ENCODE data around the gene DYRK4.
"Not testable (repeated sequence)": the region's sequence is repeated elsewhere in the genome, so short reads cannot be mapped to it uniquely, and the experiment has no call there.

Gene DYRK4, protein sequence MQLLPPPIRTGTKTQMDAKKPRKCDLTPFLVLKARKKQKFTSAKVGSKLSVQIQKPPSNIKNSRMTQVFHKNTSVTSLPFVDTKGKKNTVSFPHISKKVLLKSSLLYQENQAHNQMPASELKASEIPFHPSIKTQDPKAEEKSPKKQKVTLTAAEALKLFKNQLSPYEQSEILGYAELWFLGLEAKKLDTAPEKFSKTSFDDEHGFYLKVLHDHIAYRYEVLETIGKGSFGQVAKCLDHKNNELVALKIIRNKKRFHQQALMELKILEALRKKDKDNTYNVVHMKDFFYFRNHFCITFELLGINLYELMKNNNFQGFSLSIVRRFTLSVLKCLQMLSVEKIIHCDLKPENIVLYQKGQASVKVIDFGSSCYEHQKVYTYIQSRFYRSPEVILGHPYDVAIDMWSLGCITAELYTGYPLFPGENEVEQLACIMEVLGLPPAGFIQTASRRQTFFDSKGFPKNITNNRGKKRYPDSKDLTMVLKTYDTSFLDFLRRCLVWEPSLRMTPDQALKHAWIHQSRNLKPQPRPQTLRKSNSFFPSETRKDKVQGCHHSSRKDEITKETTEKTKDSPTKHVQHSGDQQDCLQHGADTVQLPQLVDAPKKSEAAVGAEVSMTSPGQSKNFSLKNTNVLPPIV

DNA sequence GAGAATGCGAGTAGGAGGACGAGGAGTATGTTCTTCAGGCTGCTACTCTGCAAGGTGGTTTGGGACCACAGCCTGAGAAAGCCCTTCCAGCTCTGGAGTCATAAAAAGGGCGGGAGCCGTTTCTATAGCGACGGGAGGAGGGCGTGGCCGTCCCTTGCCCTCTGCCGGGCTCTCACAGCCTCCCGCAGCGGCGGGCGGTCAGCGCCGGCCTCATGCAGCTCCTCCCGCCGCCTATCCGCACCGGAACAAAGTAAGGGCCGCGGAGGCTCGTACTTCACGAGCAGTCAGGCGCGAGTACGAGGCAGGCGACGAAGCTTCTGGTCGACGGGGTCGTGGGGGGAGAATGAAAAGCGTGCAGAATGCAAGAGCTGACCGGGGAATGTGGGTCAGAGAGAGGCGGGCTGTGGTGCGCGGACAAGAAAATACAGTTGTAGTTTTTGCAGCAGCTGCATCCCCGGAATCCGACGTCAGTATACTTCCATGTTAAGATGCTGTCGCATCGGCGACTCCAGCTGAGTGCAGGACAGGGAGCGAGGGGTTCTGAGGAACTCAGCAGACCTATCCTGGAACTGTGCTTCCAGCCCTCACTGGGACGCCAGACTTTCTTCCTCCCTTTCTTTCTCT is at the start of gene DYRK4:
DYRK4 (plus strand) TSS at position 175 of the 624 bp plus-strand sequence; CDS start at position 213, 38 bp downstream.
- DNase-seq = no peak

DNA sequence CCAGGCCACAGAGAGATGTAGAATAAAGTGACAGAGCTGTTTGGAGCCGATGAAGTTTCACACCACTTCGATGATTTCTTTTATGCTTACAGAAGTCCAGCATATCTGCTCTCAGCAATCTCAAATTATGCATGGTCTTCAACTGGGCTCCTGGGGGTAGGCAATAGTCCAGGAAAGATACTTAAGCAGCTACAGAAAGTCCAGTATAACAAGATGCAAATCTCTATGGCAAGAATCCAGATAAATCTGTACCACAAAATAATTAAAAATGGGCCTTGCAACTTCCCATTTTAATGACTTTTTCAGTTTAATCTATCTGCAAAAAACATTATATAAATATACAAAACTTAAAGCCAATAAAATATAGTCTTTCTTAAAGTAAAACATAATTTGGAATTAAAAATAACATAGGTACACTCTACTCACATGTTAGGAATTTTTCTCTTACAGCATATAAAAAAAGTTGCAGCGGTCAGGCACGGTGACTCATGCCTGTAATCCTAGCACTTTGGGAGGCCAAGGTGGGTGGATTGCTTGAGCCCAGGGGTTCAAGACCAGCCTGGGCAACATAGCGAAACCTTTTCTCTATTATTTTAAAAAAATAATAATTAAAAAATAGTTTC is 43.8 kb upstream of the DYRK4 start:
- no peak for DNase-seq

DNA sequence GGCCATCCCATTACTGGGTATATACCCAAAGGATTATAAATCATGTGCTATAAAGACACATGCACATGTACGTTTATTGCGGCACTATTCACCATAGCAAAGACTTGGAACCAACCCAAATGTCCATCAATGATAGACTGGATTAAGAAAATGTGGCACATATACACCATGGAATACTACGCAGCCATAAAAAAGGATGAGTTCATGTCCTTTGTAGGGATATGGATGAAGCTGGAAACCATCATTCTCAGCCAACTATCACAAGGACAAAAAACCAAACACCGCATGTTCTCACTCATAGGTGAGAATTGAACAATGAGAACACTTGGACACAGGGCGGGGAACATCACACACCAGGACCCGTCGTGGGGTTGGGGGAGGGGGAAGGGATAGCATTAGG is 38.6 kb upstream of the DYRK4 start:
- DNase-seq = not testable (repeated sequence)

DNA sequence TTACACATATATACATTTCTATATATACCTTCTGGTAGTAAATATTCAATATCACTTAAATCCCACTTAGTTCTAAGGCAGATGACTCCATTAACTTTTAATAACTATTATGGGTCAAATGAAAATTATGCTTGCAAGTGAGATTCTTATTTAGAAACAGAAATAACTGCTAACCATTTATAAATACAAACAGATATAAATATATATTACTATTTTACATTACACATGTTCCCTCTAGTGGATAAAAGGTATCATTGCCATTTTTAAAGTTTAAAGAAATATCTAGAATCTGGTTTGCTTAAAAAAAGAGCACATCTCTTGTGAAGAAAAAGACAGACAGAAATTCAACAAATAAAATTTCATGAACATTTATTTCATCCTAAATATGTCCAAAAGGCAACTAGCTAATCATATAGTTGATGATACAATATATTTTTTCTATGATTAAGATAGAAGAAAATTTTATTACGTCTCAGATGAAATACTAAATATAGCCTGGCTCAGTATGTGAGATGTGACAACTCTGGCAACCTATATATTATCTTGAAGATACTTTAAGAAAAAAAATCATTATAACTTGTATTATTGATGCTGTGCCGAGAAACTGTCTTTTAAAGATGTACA is 35.0 kb upstream of the DYRK4 start:
- DNase-seq = peak; percentile 54 to 58

DNA sequence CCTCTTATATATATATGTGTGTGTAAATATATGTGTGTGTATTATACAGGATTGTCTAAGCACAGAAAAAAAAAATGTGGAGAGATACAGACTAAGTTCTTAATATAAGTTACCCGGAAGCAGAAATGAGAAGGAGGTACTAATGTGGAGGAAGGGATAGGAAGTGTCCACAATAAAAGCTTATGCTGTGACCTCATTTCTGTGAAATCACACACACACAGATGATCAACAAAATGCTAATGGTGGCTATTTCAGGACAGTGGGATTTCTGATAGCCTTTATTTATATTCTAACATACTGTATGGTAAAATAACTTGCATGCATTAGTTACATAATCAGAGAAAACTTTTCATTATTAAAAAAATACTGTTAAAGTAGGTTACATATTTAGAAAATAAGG is 31.8 kb upstream of the DYRK4 start:
- DNase-seq = no peak

DNA sequence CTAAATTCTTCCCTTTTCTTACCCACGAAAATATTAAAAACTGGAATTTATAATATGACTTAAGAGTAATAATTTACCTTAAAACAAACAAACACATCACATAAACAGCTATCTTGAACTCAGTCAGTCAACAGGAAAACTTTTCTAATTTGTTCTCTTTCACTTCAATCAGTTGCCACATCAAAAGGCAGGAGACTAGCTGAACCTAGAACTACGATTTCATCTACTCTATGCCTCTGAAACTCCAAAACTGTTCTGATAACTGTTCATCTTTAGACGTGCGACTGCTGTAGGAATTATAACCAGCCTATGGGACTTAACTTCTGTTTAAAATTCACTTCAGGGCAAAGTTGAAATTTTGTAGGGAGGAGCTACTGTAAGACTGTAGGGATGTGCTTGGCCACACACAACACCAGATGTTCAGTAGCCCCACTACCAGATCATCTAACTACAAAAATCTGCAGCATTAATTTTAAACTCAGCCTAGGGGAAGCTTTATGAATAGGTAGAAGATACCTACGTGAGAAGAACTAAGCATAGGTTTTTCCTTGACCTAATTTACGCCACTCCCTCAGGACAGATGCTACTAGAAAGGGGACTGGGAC is 30.9 kb upstream of the DYRK4 start:
- DNase-seq = no peak

DNA sequence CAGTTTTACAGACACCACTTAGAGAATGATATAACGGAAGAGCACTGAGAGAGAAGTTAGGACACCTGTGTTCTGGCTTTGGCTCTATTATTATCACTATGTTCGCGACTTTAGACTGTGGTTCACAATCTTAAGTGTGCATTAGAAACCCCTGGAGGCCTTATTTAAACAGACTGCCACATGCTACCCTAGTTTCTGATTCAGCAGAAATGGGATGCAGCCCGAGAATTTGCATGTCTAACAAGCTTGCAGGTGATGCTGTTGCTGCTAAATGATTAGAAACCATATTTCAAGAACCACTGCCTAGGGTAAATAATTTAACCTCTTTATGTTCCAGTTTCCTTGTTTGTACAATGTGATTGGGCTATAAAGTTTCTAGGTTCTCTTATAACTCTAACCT is 26.9 kb upstream of the DYRK4 start:
- no peak for DNase-seq

DNA sequence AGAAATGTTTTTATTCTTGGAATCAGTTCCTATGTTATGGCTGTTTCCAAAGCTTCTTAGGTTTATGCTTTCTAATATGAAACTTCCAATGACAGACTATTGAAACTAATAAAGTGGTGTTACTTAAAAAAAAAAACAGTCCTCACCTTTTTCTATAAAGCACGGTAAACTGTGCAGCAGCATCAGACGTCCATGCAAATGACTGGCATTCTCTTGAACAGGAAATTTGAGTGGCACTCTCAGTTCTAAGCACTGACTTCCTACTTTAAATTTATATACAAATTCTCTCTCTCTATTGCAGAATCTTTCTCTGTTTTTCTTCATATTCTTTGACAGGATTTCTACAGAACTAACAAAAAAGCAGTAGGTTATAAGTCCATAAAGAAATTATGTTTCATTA is 26.1 kb upstream of the DYRK4 start:
- DNase-seq = no peak

DNA sequence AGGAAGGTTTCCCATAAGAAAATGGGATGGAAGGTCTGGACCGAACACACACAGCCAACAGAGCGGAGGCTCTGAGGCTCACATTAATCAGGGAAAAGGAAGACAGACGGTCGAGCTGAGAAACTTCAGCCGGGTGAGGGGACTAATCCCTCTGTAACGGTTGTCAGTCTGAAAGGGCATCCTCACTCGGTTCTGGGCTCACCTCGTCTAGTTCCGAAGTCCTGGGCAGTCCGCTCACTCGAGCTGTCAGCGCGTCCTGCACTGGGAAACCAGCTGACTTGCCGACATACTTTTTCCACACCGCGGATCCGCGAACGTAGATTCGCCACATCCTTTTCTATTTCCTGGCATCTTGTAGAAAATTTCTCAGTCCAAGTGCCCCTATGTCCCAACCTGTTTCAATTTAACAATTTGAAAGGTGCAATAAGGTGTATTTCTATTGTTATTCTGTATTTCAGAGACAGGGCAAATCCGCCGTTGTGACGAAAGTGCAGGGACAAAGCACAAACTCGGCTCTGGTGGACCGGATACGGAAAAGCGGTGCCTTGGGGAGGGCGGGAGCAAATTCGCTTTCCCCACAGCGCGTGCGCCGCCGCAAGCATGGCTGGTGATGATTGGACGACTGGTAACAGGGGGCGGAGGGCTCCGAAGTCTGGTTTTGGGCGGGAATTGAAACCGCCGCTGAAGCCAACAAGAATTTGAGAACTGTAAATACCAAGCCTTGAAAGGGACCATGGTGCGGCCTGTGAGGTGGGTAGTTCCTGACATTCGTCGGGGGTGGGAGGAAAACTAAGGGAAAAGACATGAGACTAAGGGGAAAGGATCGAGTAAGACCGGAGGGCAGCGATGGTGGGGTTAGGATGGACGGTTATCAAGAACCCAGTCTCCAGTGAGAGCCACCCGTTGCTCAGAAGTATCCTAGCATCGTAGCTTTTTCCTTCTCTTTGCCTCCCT is 23.5 kb upstream of the DYRK4 start, which contains the start of gene RAD51AP1:
RAD51AP1 (plus strand) TSS at position 684 of the 954 bp plus-strand sequence; CDS start at position 734, 50 bp downstream.
- peak; percentile 92 to 93 for DNase-seq

DNA sequence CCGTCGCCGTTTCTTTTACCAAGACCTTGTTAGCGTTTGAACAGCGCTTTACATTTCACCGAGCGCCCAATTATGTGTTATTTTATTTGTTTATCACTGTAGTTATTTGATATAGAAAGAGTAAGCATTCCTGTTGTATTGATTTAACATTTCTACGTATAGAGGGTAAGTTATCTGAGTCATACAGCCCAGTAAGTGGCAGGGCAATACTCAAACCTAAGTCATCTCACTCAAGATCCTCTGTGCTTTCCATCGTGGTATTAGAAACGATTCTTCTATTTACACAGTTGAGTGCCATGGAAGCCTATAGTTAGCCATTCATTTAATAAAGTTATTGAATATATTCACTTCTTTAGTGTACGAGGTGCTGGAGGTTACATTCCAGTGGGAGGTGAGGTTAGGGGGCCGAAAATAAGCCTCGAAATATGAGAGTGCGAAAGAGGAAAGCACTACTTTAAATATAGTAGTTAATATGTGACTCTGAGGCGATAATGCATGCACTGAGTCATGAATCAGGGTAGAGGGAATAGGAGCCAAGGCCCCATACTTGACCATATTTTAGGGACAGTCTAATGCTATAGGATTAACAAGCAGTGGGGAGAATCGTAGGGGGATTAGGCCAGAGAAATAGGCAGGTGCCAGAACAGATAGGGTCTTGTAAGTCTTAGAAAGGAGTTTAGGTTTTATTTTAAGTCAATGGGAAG is 22.7 kb upstream of the DYRK4 start:
- DNase-seq = no peak

DNA sequence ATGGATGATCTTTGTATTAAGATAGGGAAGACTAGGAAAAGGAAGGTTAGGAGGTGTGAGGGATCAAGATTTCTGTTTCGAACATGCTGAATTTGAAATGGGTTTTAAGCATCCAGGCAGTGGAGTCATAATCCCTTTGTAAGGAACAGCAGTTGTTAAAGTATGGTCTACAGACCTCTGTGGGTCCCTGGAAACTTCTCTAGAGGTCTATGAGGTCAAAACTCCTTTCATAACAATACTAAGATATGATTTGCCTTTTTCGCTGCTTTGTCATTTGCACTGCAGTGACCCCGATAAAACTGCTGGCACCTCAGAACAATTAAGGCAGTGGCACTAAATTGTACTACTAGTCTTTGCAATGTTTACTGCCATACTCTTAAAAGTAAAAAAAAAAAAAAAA is 21.8 kb upstream of the DYRK4 start:
- no peak for DNase-seq

DNA sequence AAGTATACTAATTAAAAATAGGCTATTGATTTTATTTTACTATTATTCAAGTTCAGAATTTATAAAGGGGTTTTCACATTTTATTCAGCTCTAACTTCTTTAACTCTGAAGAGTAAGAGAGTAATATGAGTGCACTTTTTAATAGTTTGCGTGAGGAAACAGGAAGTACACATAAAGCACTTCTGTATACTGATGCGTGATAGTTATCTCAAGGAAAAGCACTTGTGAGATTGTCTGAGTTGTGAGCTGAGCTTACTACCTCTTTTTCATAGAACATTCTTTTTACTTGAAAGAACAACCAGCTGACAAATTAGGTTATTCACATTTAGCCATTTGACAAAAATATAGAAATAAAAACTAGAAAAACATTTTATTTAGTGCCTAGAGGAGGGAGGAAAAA is 21.4 kb upstream of the DYRK4 start:
- DNase-seq = peak; percentile 32 to 35

DNA sequence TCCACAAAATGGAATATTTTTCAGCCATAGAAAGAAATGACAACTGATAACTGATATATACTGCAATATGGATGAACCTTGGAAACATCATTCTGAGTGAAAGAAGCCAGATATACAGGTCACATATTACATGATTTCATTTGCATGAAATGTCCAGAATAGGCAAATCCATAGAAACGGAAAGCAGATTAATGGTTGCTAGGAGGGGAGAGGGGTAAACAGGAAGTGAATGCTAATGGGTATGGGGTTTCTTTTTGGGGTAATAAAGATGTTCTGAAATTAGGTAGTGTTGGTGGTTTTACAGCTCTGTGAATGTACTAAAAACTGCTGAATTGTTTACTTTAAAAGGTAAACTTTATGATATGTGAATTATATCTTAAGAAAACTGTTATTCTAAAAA is 16.8 kb upstream of the DYRK4 start:
- no peak for DNase-seq

DNA sequence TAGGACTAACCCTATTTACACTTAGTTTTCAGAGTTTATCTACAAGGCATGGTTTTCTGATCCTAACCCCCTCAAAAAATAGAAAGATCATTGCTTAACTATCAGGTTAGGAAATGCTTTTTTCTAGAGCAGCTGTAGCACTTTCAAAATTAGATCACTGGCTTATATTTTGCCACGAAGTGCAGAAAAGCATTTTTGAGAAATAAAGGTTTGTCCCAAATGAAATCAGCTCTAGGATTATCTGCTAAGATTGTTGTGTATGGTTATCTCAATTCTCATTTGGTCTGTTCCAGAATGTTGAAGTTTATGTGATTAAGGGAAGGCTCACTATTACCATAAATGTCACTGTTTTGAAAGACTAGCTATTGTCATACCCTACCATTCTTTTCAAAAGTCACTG is 9.8 kb upstream of the DYRK4 start:
- DNase-seq = no peak

DNA sequence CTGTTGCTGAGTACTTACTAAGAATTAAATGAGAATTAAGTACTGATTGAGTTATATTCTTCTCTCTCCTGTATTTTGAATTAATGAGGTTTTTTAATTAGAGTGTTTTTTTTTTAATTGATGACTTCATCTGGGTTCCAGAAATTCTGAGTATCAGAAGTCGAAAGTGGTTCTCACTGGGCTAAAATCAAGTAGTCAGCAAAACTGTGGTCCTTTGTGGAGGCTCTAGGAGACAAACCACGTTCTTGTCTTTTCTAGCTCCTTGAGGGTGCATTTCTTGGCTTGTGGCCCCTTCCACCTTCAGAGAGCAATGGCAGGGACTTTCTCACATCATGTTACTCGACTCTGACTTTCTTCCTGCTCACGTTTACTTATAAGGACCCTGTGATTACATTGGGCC is 8.1 kb upstream of the DYRK4 start:
- no peak for DNase-seq

DNA sequence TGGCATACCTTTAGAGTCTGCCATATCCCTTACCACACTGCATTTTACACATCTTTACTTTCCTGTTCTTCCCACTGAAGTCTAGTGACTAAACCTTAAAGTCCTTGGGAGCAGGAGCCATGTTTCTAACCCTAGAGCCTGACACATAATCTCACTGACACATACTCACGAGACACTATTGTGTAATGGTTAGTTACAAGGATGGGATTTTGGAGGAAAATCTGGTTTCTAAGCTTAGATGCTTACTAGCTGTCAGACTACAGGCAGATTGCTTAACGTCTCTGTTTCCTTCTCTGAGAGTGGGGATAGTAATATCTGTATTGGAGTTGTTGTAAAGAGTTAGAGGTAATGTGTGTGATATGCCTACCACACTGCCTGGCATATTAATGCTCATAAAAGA is 6.2 kb upstream of the DYRK4 start:
- no peak for DNase-seq

DNA sequence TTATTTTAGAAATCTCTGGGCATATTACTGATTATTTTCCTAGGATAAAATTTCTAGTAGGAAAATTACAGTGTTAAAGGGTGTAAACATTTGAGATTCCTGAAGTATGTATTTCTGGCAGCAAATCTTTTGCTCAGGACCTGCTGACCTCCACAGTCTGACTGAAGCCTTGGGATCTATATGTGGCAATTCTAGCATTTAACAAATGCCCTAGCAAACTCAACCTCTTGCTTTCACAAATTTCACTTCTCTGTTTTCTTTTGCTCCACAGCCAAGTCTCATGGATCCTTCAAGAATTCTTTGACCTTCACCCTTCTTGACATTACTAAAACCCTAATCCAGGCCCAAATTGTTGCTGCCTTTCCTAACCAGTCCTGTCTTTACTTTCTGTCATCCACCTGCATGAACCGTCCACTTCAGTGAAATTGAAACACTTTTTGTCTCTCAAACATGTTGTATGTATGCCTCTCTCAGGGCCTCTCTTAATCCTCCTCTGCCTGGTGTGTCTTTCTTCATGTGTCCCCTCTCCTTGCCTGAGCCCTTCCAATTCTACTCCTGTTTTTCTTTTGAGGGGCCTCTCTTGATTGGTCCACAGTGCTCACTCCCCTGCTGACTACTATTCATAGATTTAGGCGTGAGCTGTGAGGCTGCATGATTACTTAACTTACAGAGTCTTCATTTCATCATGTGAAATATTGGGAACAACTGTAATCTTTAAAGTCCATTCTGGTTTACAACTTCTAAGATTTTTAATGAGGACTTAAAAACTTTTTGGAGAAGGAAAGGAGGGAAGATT is 5.1 kb upstream of the DYRK4 start:
- DNase-seq = no peak

DNA sequence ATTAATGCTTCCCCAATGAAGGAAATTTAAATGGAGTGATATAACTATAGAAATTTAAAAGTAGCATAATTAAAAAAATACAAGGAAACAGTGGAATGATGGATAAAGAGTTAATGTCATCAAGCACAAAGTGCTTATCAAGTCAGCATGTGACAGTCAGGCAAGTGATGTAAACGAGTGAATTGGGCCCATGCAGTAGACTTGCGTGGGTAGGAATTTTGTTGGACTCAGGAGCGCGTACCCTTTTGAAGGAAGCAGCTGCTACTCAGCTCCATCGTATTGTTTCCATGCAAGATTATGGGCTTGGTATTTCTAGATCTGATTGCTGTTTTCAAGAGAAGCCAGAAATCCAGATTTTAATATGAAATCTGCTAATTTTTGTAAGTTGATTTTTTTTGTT is 4.4 kb upstream of the DYRK4 start:
- DNase-seq = no peak

DNA sequence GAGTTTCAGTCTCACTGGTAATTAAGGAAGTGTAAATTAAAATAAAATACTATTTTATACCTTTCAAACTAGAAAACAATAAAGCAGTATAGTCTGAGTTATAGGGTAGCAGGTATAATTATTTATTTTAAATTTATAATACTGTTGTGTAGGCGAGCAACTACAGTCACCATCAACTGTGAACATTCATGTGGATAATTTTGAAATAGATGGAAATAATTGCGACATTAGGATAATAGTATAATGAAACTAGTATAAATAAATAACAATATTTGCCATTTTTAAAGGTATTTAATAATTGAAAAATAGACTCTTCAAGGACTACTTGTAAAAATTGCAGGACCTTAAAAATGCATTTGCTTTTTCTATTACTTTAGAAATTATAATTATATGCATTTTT is 3.8 kb upstream of the DYRK4 start:
- DNase-seq = no peak

DNA sequence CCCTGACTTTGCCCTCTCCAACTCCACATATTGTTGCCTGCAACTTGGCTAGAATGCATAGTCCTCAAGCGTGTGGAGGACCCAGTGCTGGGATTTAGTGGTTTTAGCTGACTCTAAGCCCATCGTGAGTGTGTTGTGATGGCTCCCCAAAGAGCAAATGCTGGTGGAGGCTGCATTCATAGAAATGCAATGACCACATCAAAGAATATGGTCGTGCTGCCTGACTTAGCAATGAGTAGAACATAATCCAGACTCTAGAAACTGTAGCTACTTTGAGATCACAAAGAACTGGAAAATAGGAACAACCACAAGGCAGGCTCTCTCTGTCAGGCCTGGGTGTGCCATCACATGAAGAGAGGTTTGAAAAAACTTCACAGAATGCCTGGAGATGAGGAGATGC is 1.3 kb downstream of the DYRK4 start:
- DNase-seq = no peak

Measured in AML-193 (cell line).